ENCODE data around the gene HNRNPK.

HNRNPK gene

DNA sequence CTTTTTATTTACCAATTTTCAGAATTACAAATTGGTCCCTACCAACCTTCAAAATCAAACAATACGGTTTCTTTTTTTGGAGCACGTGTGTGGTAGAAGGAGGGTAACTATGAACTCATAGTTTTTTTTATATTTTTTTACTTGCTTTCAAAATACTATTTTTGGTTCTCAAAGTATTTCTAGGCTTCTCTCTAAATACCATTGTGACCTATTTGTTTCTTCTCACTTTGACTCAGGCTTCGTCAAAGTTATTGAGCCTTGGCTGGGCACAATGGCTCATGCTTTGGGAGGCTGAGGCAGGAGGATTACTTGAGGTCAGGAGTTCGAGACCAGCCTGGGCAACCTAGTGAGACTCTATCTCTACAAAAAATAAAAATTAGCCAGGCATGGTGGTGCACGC, 47.2 kb downstream of the HNRNPK start:
- no peak for DNase-seq

DNA sequence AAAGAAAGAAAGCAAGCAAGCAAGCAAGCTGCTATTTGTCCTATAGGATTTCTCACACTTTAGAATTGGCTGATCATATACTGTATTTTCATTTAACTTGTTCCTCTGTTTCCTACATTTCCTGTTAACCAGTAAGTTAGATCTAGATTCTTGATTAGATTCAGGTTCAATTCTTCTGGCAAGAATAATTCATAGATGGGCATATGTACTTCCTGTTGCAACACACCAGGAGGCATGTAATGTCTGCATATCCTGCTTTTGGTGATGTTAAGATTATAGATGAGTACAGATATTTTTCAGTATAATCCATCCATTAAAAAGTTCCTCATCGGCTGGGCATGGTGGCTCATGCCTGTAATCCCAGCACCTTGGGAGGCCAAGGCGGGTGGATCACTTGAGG, 48.0 kb downstream of the HNRNPK start:
- DNase-seq = peak; percentile 23

DNA sequence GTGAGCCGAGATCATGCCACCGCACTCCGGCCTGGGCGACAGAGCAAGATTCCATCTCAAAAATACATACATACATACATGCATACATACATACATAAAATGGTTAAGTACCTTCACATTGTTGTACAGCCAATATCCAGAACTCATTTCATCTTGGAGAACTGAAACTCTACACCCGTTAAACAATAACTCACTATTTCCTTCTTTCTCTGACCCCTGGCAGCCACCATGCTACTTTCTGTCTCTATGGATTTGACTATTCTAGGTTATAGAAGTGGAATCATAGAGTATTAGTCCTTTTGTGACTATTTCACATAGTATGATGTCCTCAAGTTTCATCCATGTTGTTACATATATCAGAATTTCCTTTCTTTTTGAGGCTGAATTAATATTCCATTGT, 49.1 kb downstream of the HNRNPK start:
- peak; percentile 81 for DNase-seq

DNA sequence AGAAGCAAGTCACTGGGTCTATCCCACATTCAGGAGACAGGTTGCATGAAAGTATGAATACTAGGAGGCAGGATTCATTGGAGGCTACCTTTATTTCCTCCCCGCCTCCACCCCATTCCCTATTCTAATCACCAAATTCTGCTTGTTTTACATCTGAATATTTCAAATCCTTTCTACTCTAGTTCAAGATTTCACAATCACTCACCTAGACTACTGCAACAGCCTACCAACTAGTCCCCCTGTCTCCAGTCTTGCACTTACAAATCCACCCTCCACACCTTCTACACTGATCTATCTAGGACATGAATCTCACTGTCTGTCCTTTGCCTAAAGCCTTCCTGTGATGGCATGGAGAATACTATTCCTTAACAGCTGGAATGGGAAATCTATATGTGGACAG, 52.4 kb downstream of the HNRNPK start:
- no peak for DNase-seq

- DNase-seq = peak; percentile 93
Observed at GRCh38 chr9:83920927-83921707, 58.9 kb downstream of the HNRNPK start, which contains the start of gene KIF27. KIF27 (minus strand) TSS chr9:83921432; CDS start chr9:83915591, 5,841 bp downstream.

GRCh38 chr9:83920469-83920926, 59.5 kb downstream of the HNRNPK start:
- DNase-seq = no peak

- DNase-seq = no peak
Observed at GRCh38 chr9:83919111-83919510, 60.9 kb downstream of the HNRNPK start.
